ENCODE measurements around the gene RBM45. TPM values are rescaled to one million over a fixed set of nuclear protein-coding genes. Genes with fewer than 3 reads are reported as not detected.
A peak's percentile ranks its signal among the peaks of the same experiment; 100 is the strongest.
"Not testable (repeated sequence)": the region's sequence is repeated elsewhere in the genome, so short reads cannot be mapped to it uniquely, and the experiment has no call there.

Gene RBM45
- total RNA-seq (2014; rRNA removed; shearing (Covaris generic); ENCODE audit: low replicate concordance): 19.1 and 29.3 TPM in 2 replicates

- Histone ChIP-seq H3K4me3 (peak within 1 kb of the TSS; percentile 85), H3K36me3 (peaks cover 2% of the 10 kb centered on the region), H3K27me3 (no peaks in the 10 kb centered on the region), H3K9me3 (no peaks in the 10 kb centered on the region)
- peak; percentile 91 for DNase-seq
Measured at GRCh38 chr2:178112202-178113152, at the start of gene RBM45. Gene RBM45, plus strand, starts transcription at chr2:178112437. Its CDS starts 110 bp downstream, at chr2:178112547.

- Histone ChIP-seq H3K9me3 (no peaks in the 10 kb centered on the region), H3K4me3 (no peak overlapping the region), H3K36me3 (no peaks in the 10 kb centered on the region), H3K27me3 (no peaks in the 10 kb centered on the region)
- no peak for DNase-seq
Measured at GRCh38 chr2:178066324-178066723, 45.9 kb upstream of the RBM45 start.

GRCh38 chr2:178066890-178067669 lies 45.2 kb upstream of the RBM45 start:
- H3K36me3 ChIP-seq: no peaks in the 10 kb centered on the region
- DNase-seq: no peak
- H3K27me3 ChIP-seq: no peaks in the 10 kb centered on the region
- no peaks in the 10 kb centered on the region for H3K9me3 ChIP-seq
- no peak overlapping the region for H3K4me3 ChIP-seq

GRCh38 chr2:178068823-178069454 lies 43.3 kb upstream of the RBM45 start:
- Histone ChIP-seq H3K27me3 (no peaks in the 10 kb centered on the region), H3K36me3 (no peaks in the 10 kb centered on the region), H3K4me3 (no peak overlapping the region), H3K9me3 (no peaks in the 10 kb centered on the region)
- DNase-seq: no peak

GRCh38 chr2:178069551-178069950 lies 42.7 kb upstream of the RBM45 start:
- no peak for DNase-seq
- Histone ChIP-seq H3K4me3 (no peak overlapping the region), H3K27me3 (no peaks in the 10 kb centered on the region), H3K36me3 (no peaks in the 10 kb centered on the region), H3K9me3 (no peaks in the 10 kb centered on the region)

GRCh38 chr2:178070824-178071223 lies 41.4 kb upstream of the RBM45 start:
- DNase-seq: no peak
- H3K4me3 ChIP-seq: no peak overlapping the region
- no peaks in the 10 kb centered on the region for H3K27me3 ChIP-seq
- H3K9me3 ChIP-seq: no peaks in the 10 kb centered on the region
- H3K36me3 ChIP-seq: no peaks in the 10 kb centered on the region

- DNase-seq: no peak
- H3K9me3 ChIP-seq: no peaks in the 10 kb centered on the region
- no peak overlapping the region for H3K4me3 ChIP-seq
- no peaks in the 10 kb centered on the region for H3K36me3 ChIP-seq
- H3K27me3 ChIP-seq: no peaks in the 10 kb centered on the region
Measured at GRCh38 chr2:178072000-178072382, 40.2 kb upstream of the RBM45 start.

- no peaks in the 10 kb centered on the region for H3K36me3 ChIP-seq
- no peaks in the 10 kb centered on the region for H3K27me3 ChIP-seq
- DNase-seq: peak; percentile 90
- H3K4me3 ChIP-seq: peak within 1 kb of the TSS; percentile 53
- no peaks in the 10 kb centered on the region for H3K9me3 ChIP-seq
Measured at GRCh38 chr2:178072383-178073301, 39.6 kb upstream of the RBM45 start, which contains the start of gene PDE11A. Gene PDE11A, minus strand, starts transcription at chr2:178072777. Its CDS starts 340 bp downstream, at chr2:178072437.

- H3K36me3 ChIP-seq: no peaks in the 10 kb centered on the region
- DNase-seq: no peak
- no peaks in the 10 kb centered on the region for H3K9me3 ChIP-seq
- no peak overlapping the region for H3K4me3 ChIP-seq
- no peaks in the 10 kb centered on the region for H3K27me3 ChIP-seq
Measured at GRCh38 chr2:178074123-178075005, 37.9 kb upstream of the RBM45 start.

- no peaks in the 10 kb centered on the region for H3K9me3 ChIP-seq
Measured at GRCh38 chr2:178075006-178075326, 37.3 kb upstream of the RBM45 start.

GRCh38 chr2:178076130-178076529 lies 36.1 kb upstream of the RBM45 start:
- Histone ChIP-seq H3K36me3 (no peaks in the 10 kb centered on the region), H3K27me3 (no peaks in the 10 kb centered on the region), H3K4me3 (no peak overlapping the region), H3K9me3 (no peaks in the 10 kb centered on the region)
- DNase-seq: no peak

More at GRCh38 chr2:178075006-178075326, 37.3 kb upstream of the RBM45 start:
- H3K27me3 ChIP-seq: no peaks in the 10 kb centered on the region
- DNase-seq: no peak
- no peak overlapping the region for H3K4me3 ChIP-seq
- H3K36me3 ChIP-seq: no peaks in the 10 kb centered on the region

GRCh38 chr2:178079279-178079678 lies 33.0 kb upstream of the RBM45 start:
- DNase-seq, H3K4me3 ChIP-seq, H3K27me3 ChIP-seq, H3K36me3 ChIP-seq, H3K9me3 ChIP-seq: not testable (repeated sequence)

- no peak for DNase-seq
- Histone ChIP-seq H3K4me3 (no peak overlapping the region), H3K36me3 (no peaks in the 10 kb centered on the region), H3K9me3 (no peaks in the 10 kb centered on the region), H3K27me3 (no peaks in the 10 kb centered on the region)
Measured at GRCh38 chr2:178082408-178083045, 29.7 kb upstream of the RBM45 start.

- H3K36me3 ChIP-seq: no peaks in the 10 kb centered on the region
- no peak for DNase-seq
- H3K4me3 ChIP-seq: no peak overlapping the region
- H3K27me3 ChIP-seq: no peaks in the 10 kb centered on the region
- no peaks in the 10 kb centered on the region for H3K9me3 ChIP-seq
Measured at GRCh38 chr2:178084273-178084672, 28.0 kb upstream of the RBM45 start.

GRCh38 chr2:178088774-178089270 lies 23.4 kb upstream of the RBM45 start:
- H3K36me3 ChIP-seq: no peaks in the 10 kb centered on the region
- H3K27me3 ChIP-seq: no peaks in the 10 kb centered on the region
- no peaks in the 10 kb centered on the region for H3K9me3 ChIP-seq
- no peak for DNase-seq
- H3K4me3 ChIP-seq: no peak overlapping the region
